Smooth muscle cell (in vitro differentiated cells): ENCODE results near the gene TXNIP. TPM values are rescaled to one million over a fixed set of nuclear protein-coding genes. Genes with fewer than 3 reads are reported as not detected.
"Not testable (repeated sequence)": the region's sequence is repeated elsewhere in the genome, so short reads cannot be mapped to it uniquely, and the experiment has no call there.

Source experiments
- DNase-seq: peaks from one replicate; lab custom pipeline; 2025; ENCODE audit not compliant: unreplicated experiment; lab: John Stamatoyannopoulos, UW
- H2AFZ ChIP-seq: fragments of 200-600 bp; sonication (generic); 2 replicates; pipeline ENCODE4 v1.6.0; 2016; ENCODE audit warnings: antibody characterized with exemption, low read depth, mild to moderate bottlenecking
- H3F3A ChIP-seq: fragments of 200-600 bp; sonication (generic); 2 replicates; pipeline ENCODE4 v1.6.0; 2017; ENCODE audit warnings: antibody characterized with exemption, low read depth
- H3K27ac ChIP-seq: fragments of 200-600 bp; sonication (generic); 2 replicates; pipeline ENCODE4 v1.5.1; 2016; ENCODE audit warnings: low read depth, mild to moderate bottlenecking
- H3K27me3 ChIP-seq: fragments of 200-600 bp; sonication (generic); 2 replicates; pipeline ENCODE4 v1.6.1; 2016; ENCODE audit warnings: low read depth, mild to moderate bottlenecking
- H3K36me3 ChIP-seq: fragments of 200-600 bp; sonication (generic); 2 replicates; pipeline ENCODE4 v1.5.1; 2016; ENCODE audit warnings: low read depth
- H3K4me1 ChIP-seq: fragments of 200-600 bp; sonication (generic); 2 replicates; pipeline ENCODE4 v1.5.1; 2016; ENCODE audit warnings: low read depth
- H3K4me2 ChIP-seq: fragments of 200-600 bp; sonication (generic); 2 replicates; pipeline ENCODE4 v1.6.0; 2016; ENCODE audit warnings: mild to moderate bottlenecking
- H3K4me3 ChIP-seq: fragments of 200-600 bp; sonication (generic); 2 replicates; pipeline ENCODE4 v1.5.1; 2016; ENCODE audit warnings: mild to moderate bottlenecking
- H3K79me2 ChIP-seq: fragments of 200-600 bp; sonication (generic); 2 replicates; pipeline ENCODE4 v1.6.0; 2016; ENCODE audit warnings: low read depth, mild to moderate bottlenecking
- H3K9ac ChIP-seq: fragments of 200-600 bp; sonication (generic); 2 replicates; pipeline ENCODE4 v1.6.0; 2016; ENCODE audit warnings: low read depth
- H3K9me3 ChIP-seq: fragments of 200-600 bp; sonication (generic); replicated peaks from 2 replicates; pipeline ENCODE4 v1.5.1; 2016; ENCODE audit warnings: low read depth
- H4K20me1 ChIP-seq: fragments of 200-600 bp; sonication (generic); 2 replicates; pipeline ENCODE4 v1.6.0; 2016; ENCODE audit warnings: low read depth
- CTCF ChIP-seq: fragments of 200-600 bp; sonication (generic); IDR thresholded peaks from 2 replicates; pipeline ENCODE4 v1.5.1; 2017; ENCODE audit warnings: borderline replicate concordance, mild to moderate bottlenecking, antibody characterized with exemption; ENCODE audit not compliant: insufficient read depth, poor library complexity, severe bottlenecking
- WGBS: methylation state at CpG from one replicate; pipeline ENCODE4 v1.1.7; 2016; ENCODE audit warnings: low lambda C conversion rate; 5-methylcytosine and 5-hydroxymethylcytosine counted together
- polyA plus RNA-seq: library from polyadenylated mRNA; unstranded; fragments of >200 nt; fragmentation: Nextera tagmentation; extraction: Ambion mirVana; gene quantifications from 2 replicates; pipeline ENCODE4 v1.2.1, GENCODE V29; 2016
- total RNA-seq: library from RNA; depleted of rRNA; stranded (reverse); fragments of >200 nt; gene quantifications from 2 replicates; pipeline ENCODE4 v1.2.3, GENCODE V29; 2014

Gene TXNIP
- total and polyA plus RNA-seq, 2 experiments from 2014 or later, result 206 to 384 TPM

- H3K9ac ChIP-seq, result no peak overlapping the region
- H3K4me3 ChIP-seq, result no peak overlapping the region
- no peaks in the 10 kb centered on the region for H3K9me3 ChIP-seq
- H3K36me3 ChIP-seq, result no peaks in the 10 kb centered on the region
- H2AFZ ChIP-seq, result no peak overlapping the region
- no peaks in the 10 kb centered on the region for H3K79me2 ChIP-seq
- H3F3A ChIP-seq, result peaks cover 3% of the 10 kb centered on the region
- no peaks in the 10 kb centered on the region for H3K4me1 ChIP-seq
- H4K20me1 ChIP-seq, result no peaks in the 10 kb centered on the region
- DNase-seq, result no peak
- no peak for TF ChIP-seq CTCF
- H3K27me3 ChIP-seq, result no peaks in the 10 kb centered on the region
- H3K4me2 ChIP-seq, result no peak overlapping the region
- no peak overlapping the region for H3K27ac ChIP-seq
Observed at GRCh38 chr1:146031476-146031875, 35.1 kb upstream of the TXNIP start.

- Histone ChIP-seq H3F3A (no peaks in the 10 kb centered on the region), H3K4me1 (no peaks in the 10 kb centered on the region), H3K27me3 (no peaks in the 10 kb centered on the region), H2AFZ (no peak overlapping the region), H3K9ac (no peak overlapping the region), H3K36me3 (no peaks in the 10 kb centered on the region), H4K20me1 (no peaks in the 10 kb centered on the region), H3K4me3 (no peak overlapping the region), H3K9me3 (no peaks in the 10 kb centered on the region), H3K4me2 (no peak overlapping the region), H3K27ac (no peak overlapping the region), H3K79me2 (no peaks in the 10 kb centered on the region)
- no peak for DNase-seq
- no peak for TF ChIP-seq CTCF
Observed at GRCh38 chr1:146029117-146029516, 32.7 kb upstream of the TXNIP start.

GRCh38 chr1:146026650-146027049 lies 30.3 kb upstream of the TXNIP start:
- 94% methylated on average over 1 of the region's 1 CpG for WGBS
- H4K20me1 ChIP-seq, H3K9ac ChIP-seq, H3K4me3 ChIP-seq, H2AFZ ChIP-seq, H3F3A ChIP-seq, H3K27me3 ChIP-seq, H3K79me2 ChIP-seq, H3K36me3 ChIP-seq, DNase-seq, H3K9me3 ChIP-seq, H3K4me2 ChIP-seq, H3K4me1 ChIP-seq, H3K27ac ChIP-seq: not testable (repeated sequence)

- H3K4me1 ChIP-seq, H3K79me2 ChIP-seq, H3K4me2 ChIP-seq, DNase-seq, H2AFZ ChIP-seq, H4K20me1 ChIP-seq, H3K36me3 ChIP-seq, H3F3A ChIP-seq, H3K9me3 ChIP-seq, H3K9ac ChIP-seq, H3K4me3 ChIP-seq: not testable (repeated sequence)
- 80% methylated on average over 2 of the region's 2 CpGs for WGBS
- H3K27me3 ChIP-seq, result peaks cover 12% of the 10 kb centered on the region
- peak overlapping the region; percentile 28 for H3K27ac ChIP-seq
Observed at GRCh38 chr1:146025787-146026495, 29.6 kb upstream of the TXNIP start.
